NCI-H82 treated with DMSO at 0.1 percent for 48 hours (cell line): ENCODE data around the gene SULT1C2.
"Not testable (repeated sequence)": the region's sequence is repeated elsewhere in the genome, so short reads cannot be mapped to it uniquely, and the experiment has no call there.

ENCODE experiments used
- DNase-seq: peaks from one replicate; lab custom pipeline; 2025; ENCODE audit not compliant: unreplicated experiment; lab: John Stamatoyannopoulos, UW

Gene SULT1C2

DNA sequence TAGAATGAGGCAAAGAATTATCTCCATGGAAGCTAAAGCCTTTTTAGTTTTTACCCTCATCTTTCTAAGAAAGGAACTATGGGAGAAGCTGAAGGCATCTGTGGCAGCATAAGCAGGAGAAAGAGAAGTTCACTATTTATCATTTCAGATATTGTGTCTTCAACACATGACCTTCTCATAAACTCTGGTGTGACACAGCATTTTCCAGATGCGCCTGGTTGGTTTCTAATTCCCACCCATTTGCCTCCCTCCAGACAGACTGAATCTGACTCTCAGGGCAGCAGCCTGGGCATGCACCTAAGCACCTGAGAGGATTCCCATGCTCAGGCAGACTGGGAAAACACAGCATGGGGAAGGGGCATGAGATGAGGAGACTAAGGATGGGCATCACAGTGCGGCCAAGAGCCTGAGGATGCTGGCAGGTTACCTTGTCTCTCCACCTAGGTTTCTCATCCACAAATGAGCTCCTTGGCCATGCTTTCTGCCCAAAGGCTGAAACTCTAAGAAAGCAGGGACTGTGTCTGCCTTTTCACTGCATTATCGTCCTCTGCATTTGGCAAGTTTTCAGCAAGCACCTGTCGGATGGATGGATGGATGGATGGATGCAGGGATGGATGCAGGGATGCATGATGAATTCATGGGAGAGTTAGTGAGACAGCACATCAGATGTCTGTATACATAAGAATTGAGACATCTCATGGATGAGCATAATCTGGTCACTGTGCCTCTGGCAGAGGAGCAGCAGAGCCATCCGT is 60.3 kb downstream of the SULT1C2 start:
- DNase-seq, result no peak

DNA sequence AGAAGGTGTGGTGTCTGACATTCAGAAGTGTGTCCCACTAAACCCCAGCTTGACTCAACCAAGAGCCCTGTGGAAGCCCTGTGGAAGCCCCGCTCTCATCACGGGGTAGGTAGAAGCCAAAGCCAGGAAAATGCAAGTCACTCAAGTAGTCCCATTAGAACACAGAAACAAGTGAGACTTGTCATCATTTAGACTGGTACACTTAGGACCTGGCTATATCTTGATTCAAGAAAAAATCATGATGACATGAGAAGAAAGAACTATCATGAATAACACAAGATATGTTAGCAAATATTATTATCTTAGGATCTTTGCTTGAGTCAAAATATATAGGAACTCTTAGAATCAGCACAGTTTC is 60.9 kb downstream of the SULT1C2 start:
- DNase-seq, result no peak

DNA sequence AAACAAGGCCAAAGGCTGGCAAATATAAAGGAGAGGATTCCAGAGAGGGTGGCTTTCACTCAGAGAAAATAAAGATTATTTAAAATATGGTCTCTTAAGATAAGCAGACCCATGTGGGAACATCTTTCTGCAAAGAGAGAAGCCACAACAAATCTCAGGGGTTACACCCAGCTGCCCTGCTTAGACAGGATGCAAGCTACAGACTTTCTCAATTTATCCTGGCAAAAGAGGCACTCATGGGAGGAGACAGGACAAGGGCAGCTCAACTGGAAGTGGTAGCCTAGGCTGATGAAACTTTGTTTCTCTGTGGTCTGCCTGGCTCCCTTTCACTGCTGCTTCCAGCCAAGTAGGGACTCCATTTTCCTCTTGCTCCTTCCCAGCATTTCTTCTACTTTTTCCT is 63.2 kb downstream of the SULT1C2 start:
- DNase-seq, result no peak

DNA sequence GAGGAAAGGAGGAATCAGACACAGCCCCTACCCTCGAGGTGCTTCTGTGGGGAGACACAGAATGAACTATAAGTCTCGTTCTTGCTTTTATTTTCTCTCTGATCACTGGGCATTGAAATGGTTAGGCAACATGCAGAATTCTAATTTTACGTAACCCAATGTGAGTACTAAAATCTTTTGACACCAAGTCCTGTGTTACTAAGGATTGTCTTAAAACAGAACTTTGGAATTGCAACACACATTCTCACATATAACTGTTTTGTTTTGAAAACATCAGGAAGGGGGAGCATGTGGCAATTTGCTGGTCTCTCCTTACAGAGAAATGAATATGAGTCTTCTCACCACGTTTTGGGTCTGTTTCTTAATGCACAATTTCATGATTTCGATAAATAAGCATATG is 65.4 kb downstream of the SULT1C2 start:
- DNase-seq, result no peak

DNA sequence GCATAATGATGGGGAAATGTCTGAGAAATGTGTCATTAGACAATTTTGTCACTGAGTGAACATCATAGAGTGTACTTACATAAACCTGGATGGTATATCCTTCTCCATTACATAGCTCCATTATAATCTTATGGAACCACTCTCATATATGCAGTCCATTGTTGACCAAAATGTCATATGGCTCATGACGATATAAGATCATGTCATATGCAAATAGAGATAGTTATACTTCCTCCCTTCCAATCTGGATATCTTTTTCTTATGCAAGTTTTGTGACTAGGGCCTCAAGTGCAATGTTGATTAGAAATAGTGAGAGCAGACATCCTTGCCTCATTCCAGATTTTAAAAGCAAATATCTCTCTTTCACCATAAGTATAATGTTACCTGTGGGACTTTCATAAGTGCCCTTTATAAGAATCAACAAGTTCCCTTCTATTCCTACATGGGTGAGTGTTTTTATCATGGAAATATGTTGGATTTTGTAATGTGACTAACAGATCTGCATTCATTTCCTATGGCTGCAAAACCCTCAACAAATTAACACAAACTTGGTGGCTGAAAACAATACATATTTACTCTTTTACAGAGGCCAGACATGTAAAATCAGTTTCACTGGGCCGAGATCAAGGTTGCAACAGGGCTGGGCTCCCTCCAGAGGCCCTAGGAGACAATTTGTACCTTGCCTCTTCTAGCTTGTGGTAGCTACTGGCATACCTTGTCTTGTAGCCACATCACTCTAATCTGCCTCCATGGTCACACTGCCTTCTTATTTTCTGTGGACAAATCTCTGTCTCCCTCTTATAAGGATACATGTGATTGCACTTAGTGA is 67.4 kb downstream of the SULT1C2 start:
- DNase-seq, result no peak

DNA sequence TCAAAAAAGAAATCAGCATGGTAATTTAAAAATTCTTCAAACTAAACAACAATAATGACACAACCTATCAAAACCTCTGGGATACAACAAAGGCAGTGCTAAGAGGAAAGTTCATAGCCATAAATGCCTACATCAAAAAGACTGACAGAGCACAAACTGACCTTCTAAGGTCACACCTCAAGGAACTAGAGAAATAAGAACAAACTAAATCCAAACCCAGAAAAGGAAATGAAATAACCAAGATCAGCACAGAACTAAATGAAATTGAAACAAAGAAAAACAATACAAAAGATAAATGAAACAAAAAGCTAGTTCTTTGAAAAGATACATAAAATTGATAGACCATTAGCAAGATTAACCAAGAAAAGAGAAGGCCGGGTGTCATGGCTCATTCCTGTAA is 70.6 kb downstream of the SULT1C2 start:
- not testable (repeated sequence) for DNase-seq
